8988T (cell line): ENCODE data around the gene GAPDH.
"Not testable (repeated sequence)": the region's sequence is repeated elsewhere in the genome, so short reads cannot be mapped to it uniquely, and the experiment has no call there.

Source experiments
- DNase-seq: peaks from one replicate; pipeline ENCODE4 v3.0.0; 2011

GAPDH gene

GRCh38 chr12:6547987-6548386 lies 13.7 kb downstream of the GAPDH start:
- DNase-seq, result no peak

GRCh38 chr12:6548556-6548955 lies 14.2 kb downstream of the GAPDH start:
- no peak for DNase-seq

- DNase-seq, result no peak
These were observed 14.8 kb downstream of the GAPDH start for GRCh38 chr12:6548966-6549683.

- DNase-seq, result no peak
These were observed 15.4 kb downstream of the GAPDH start for GRCh38 chr12:6549684-6550151.

- DNase-seq, result no peak
These were observed 16.2 kb downstream of the GAPDH start for GRCh38 chr12:6550294-6551062.

- DNase-seq, result no peak
These were observed 16.7 kb downstream of the GAPDH start for GRCh38 chr12:6551063-6551461.

DNA sequence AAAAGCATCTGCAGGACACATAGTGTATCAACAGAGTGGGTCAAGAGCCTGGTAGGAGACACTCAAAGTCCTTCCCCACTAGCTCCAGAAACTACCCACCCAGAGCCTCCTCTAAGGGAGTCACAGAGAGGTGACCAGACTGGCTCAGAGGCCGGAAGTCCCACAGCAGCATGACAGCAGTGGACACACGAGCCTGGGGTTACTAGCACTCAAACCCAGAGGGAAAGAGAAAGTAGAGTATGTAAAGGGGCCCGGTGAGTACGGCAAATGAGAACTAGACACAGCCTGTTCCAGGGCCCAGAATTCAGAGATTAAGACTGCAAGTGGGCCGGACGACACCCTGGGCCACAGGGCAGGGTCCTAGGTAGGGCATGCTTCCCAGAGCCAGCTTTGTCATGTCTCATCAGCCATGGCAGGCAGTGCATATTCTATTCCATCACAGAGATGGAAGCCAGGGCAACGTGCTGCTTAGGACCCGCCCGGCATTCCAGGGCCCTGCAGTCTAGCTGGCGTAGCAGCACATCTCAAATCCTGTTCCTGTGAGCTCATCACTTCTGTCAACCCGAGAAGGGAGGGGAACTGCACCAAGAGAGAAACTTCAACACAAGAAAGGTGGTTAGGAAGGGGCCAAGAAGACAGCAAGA lies 17.3 kb downstream of the GAPDH start:
- no peak for DNase-seq

DNA sequence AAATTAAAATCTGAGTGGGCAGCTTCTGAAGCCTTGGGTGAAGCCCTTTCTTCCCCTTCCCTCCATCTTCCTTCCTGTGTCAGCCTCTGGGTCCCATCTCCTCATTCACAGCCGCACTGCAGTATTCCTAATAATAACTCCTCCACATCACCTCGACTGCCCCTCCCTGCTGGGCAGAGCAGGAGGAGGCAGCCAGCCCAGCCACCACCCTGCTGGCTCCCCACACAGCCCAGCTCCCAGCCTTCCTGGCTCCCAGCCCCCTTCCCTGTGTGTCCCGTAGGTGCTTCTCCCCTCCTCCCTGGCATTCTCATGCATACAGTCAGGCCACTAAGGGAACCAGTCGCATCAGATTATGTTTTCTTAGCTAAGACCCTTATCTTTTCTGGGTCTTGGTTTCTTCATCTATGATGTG lies 17.8 kb downstream of the GAPDH start:
- no peak for DNase-seq

DNA sequence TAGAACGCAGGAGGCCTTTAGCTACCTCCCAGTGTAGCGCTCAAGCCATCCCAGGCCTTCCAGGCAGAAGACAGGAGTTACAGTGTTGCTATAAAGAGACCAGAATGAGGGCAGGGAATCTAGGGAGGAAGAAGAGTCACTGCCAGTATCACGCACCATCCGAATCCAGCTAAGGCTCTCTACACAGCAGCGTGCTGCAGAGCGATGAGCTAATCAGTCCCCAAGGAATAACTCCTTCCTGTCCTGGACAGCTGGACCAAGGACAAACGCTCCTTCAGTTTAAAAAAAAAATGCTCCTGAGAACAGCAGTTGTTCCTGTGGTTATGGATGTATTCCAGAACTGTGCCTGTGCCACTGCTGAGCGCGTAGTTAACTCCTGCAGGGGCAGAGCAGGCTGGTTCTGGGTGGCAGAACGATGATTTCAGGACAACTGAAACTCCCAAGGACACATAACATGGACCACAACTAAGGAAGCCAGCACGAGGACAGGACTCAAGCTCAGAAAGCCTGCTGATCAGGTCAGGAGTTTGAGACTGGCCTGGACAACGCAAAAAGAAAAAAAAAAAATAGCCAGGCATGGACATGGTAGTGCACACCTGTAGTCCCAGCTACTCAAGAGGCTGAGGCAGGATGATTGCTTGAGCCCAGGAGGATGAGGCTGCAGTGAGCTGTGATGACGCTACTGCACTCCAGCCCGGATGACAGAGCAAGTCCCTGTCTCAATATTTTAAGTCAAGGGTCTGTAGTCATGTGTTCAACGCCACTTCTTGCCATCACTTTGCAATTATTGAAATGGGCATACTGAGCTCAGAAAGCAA lies 18.9 kb downstream of the GAPDH start:
- DNase-seq, result no peak

- peak; percentile 92 for DNase-seq
These were observed 20.1 kb downstream of the GAPDH start for GRCh38 chr12:6554168-6555017.

GRCh38 chr12:6555018-6555691 lies 20.8 kb downstream of the GAPDH start:
- no peak for DNase-seq

- not testable (repeated sequence) for DNase-seq
These were observed 22.1 kb downstream of the GAPDH start for GRCh38 chr12:6556496-6556817.

DNA sequence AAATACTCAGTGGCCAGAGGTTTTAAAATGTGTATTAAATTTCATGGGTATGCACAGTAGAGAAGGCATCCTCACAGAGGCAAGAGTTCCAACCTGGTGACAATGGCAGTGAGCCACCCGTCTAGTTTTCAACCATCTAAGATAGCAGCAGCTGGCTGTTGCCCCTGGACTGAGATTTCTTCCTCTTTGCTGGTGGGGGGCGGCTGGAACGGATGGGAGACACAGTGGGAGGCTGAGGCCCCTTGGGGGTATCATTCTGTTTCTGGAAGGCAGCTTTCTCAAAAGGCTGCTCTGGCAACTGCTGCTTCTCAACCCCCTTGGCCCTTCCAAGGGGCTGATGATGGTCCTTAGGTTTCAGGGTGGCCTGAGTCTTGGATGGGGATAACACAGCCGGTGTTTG lies 22.5 kb downstream of the GAPDH start:
- DNase-seq, result no peak

- not testable (repeated sequence) for DNase-seq
These were observed 23.9 kb downstream of the GAPDH start for GRCh38 chr12:6558014-6558760.

DNA sequence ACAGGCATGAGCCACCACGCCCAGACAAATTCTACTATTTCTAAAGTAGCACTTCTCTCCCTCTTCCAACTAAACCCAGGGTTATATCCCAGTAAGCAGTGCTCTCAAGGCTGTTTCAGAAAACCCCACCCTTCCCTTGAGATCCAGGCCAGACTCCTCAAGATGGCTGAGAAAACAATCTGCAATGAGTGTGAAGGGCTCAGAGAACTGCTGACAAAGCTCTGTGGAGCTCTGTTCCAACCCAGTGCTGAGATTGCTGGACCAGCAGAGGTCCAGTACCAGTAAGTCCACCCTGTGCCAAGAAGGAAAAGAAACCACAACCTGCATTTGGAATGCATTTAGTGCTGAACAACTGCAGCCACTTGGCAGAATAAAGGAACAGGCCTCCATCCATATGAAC lies 25.2 kb downstream of the GAPDH start:
- DNase-seq, result no peak

- DNase-seq, result no peak
These were observed 26.3 kb downstream of the GAPDH start for GRCh38 chr12:6560501-6561205.

DNA sequence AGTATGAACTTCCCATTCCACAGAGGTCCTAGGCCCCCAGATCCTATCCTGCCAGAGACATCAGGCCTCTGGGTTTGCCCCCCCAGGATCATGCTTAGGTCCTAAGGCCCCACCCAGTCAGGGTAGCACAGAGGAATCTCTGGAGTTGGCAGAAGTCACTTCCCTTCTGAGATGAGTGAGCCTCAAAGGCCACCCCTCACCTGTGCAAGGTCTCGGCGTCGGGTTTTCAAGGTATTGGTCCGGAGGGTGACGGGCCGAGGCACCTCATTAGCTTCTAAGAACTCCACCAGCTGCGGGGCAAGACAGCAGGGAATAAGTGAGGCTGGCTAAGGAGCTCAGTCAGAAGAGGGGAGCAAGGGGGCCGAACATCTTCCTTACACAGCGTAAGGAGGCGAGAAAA lies 28.6 kb downstream of the GAPDH start:
- no peak for DNase-seq

GRCh38 chr12:6563448-6564050 lies 29.2 kb downstream of the GAPDH start:
- DNase-seq, result no peak

DNA sequence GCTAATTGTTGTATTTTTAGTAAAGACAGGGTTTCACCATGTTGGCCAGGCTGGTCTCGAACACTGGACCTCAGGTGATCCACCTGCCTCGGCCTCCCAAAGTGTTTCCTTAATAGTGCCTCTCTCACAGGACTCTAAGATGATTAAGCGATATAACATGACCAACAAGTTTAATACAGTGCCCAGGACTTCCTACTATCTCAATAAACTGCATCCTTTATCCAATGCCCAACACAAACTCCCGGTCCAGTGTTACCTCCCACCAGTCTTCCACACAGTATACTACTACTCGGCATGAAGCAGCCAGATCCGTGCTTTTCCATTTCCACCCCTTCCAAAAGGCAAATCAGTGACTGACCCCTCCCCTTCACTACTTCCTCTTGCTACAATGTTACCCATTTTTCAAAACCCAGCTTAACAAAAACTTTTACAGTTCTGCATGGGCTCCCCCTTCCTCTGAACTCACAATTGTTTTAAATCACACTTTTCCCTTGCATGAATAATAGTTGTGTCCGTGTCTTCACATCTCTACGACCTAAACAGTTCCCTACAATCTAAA lies 32.9 kb downstream of the GAPDH start:
- no peak for DNase-seq
